K562 (cell line): ENCODE data around the gene CD300H. TPM values are rescaled to one million over a fixed set of nuclear protein-coding genes. Genes with fewer than 3 reads are reported as not detected.

ENCODE experiments used
- DIDO1 ChIP-seq: fragments of 450-650 bp; IDR thresholded peaks from 2 replicates; pipeline ENCODE4 v1.6.1; 2016; ENCODE audit warnings: low read depth, missing biosample characterization, missing genetic modification characterization
- ELK1 ChIP-seq: sonication (generic); formaldehyde crosslinking; IDR thresholded peaks from 2 replicates; pipeline ENCODE4 v1.8.1; 2022; ENCODE audit warnings: missing genetic modification reagents
- HSF4 ChIP-seq: fragments of 250-450 bp; sonication (Bioruptor Pico); IDR thresholded peaks from 2 replicates; pipeline ENCODE4 v2.1.2; 2022; ENCODE audit warnings: mild to moderate bottlenecking, moderate library complexity, borderline replicate concordance
- NFATC3 ChIP-seq: fragments of 450-650 bp; IDR thresholded peaks from 2 replicates; pipeline ENCODE4 v1.6.1; 2017; ENCODE audit warnings: mild to moderate bottlenecking
- PREB ChIP-seq: sonication (generic); formaldehyde crosslinking; IDR thresholded peaks from 2 replicates; pipeline ENCODE4 v1.8.1; 2023; ENCODE audit warnings: mild to moderate bottlenecking, missing genetic modification reagents
- SRSF3 ChIP-seq: fragments of 200-400 bp; formaldehyde crosslinking; IDR thresholded peaks from 2 replicates; pipeline ENCODE4 v1.6.1; 2016; ENCODE audit warnings: mild to moderate bottlenecking, low read length, moderate library complexity; ENCODE audit not compliant: insufficient read depth
- WHSC1 ChIP-seq: IDR thresholded peaks from one replicate; pipeline ENCODE4 v1.6.1; 2012; ENCODE audit warnings: low read length, control low read depth, inconsistent platforms
- ZBTB11 ChIP-seq, 3 experiments: fragments of 200-800 bp in 1 of 3; fragments of 250-450 bp in 1 of 3; fragments of 450-650 bp in 1 of 3; sonication (Bioruptor Pico) in 1 of 3; sonication (Bioruptor generic) in 1 of 3; formaldehyde crosslinking in 1 of 3; IDR thresholded peaks; 2 replicates each; pipeline versions ENCODE4 v1.6.1 to v1.8.0; 2016 to 2022; ENCODE audit warnings: mild to moderate bottlenecking in 2 of 3, missing genetic modification characterization in 2 of 3, missing compliant biosample characterization in 1 of 3, moderate library complexity in 1 of 3
- ZFPM2 ChIP-seq: fragments of 250-450 bp; sonication (Bioruptor Pico); IDR thresholded peaks from 2 replicates; pipeline ENCODE4 v1.5.1; 2022; ENCODE audit warnings: mild to moderate bottlenecking
- ZKSCAN3 ChIP-seq: fragments of 250-450 bp; sonication (Bioruptor Pico); IDR thresholded peaks from 2 replicates; pipeline ENCODE4 v1.4.0; 2020
- ZNF318 ChIP-seq, 2 experiments: fragments of 450-650 bp; IDR thresholded peaks; 2 replicates each; pipeline ENCODE4 v1.6.1; 2016; ENCODE audit warnings: mild to moderate bottlenecking in 2 of 2, borderline replicate concordance in 1 of 2, low read depth in 1 of 2, moderate library complexity in 1 of 2
- polyA plus RNA-seq, 8 experiments: library from polyadenylated mRNA; depleted of rRNA in 4 of 8; stranded (reverse) in 5 of 8; unstranded in 3 of 8; fragments of >200 nt; fragmentation: Nextera tagmentation in 2 of 8; fragmentation: Illumina TruSeq in 1 of 8; extraction: Ambion mirVana in 2 of 8; extraction: Trizol in 1 of 8; gene quantifications; 2 replicates each; pipeline versions ENCODE4 v1.2.1 to v1.2.3, GENCODE V29; 2011 to 2014; ENCODE audit warnings: inconsistent platforms in 1 of 8, missing spikeins in 1 of 8
- total RNA-seq, 7 experiments: library from RNA; depleted of rRNA in 6 of 7; stranded (reverse); fragments of >200 nt in 6 of 7; fragmentation: Illumina TruSeq in 2 of 7; extraction: Trizol in 2 of 7; gene quantifications; 2 replicates each; pipeline versions ENCODE4 v1.2.1 to v1.2.3, GENCODE V29; 2011 to 2021; ENCODE audit warnings: low replicate concordance in 1 of 7

The CD300H gene
- total and polyA plus RNA-seq, 9 of the 15 experiments (the other 6 are each of a cell fraction or from before 2014, with no cell fraction given), result not detected

GRCh38 chr17:74612046-74612445 is 44.7 kb upstream of the CD300H start (continued):
- TF ChIP-seq PREB (CRISPR knock-in tag) (no peak), SRSF3 (no peak), NFATC3 (no peak), ZFPM2 (CRISPR knock-in tag) (no peak), DIDO1 (no peak), ELK1 (CRISPR knock-in tag) (no peak), HSF4 (no peak), ZNF318 (IDR thresholded peaks at IDR 0.05; ENCODE audit: borderline replicate concordance in 1 of 2, low read depth in 1 of 2) (no peak), WHSC1 (no peak), ZBTB11 (CRISPR knock-in tag; IDR thresholded peaks at IDR 0.05) (no peak), ZKSCAN3 (no peak)
